ENCODE results near the gene INVS.

The INVS gene

GRCh38 chr9:100341889-100342288 is 242.8 kb downstream of the INVS start:
- no peak overlapping the region for H3K27ac ChIP-seq
- TF ChIP-seq CTCF (conservative IDR thresholded peaks at IDR 0.05) = no peak

- H3K27ac ChIP-seq = no peak overlapping the region
- TF ChIP-seq CTCF (conservative IDR thresholded peaks at IDR 0.05) = no peak
These were observed 247.8 kb downstream of the INVS start for GRCh38 chr9:100346836-100347235.

GRCh38 chr9:100350188-100350587 is 251.1 kb downstream of the INVS start:
- H3K27ac ChIP-seq = no peak overlapping the region

More at GRCh38 chr9:100350188-100350587, 251.1 kb downstream of the INVS start:
- TF ChIP-seq CTCF (conservative IDR thresholded peaks at IDR 0.05) = no peak
